ENCODE data around the gene TLCD5. TPM values are rescaled to one million over a fixed set of nuclear protein-coding genes. Genes with fewer than 3 reads are reported as not detected.

The TLCD5 gene
- total RNA-seq, 1 donor from 2014 or later: 9.9 TPM

GRCh38 chr11:120336641-120337354, 11.7 kb downstream of the TLCD5 start:
- DNase-seq (ENCODE audit: low spot score): peak; percentile 70

- peak; percentile 34 for DNase-seq (ENCODE audit: low spot score)
These were observed 12.4 kb downstream of the TLCD5 start for GRCh38 chr11:120337355-120338106.

- DNase-seq (ENCODE audit: low spot score): peak; percentile 33
These were observed 13.2 kb downstream of the TLCD5 start for GRCh38 chr11:120338107-120338933.

GRCh38 chr11:120339394-120339890, 14.3 kb downstream of the TLCD5 start:
- peak; percentile 68 for DNase-seq (ENCODE audit: low spot score)

- no peak for DNase-seq (ENCODE audit: low spot score)
These were observed 15.4 kb downstream of the TLCD5 start for GRCh38 chr11:120340529-120340928.

- no peak for DNase-seq (ENCODE audit: low spot score)
These were observed 17.1 kb downstream of the TLCD5 start for GRCh38 chr11:120342226-120342625.

GRCh38 chr11:120342678-120343077, 17.6 kb downstream of the TLCD5 start:
- DNase-seq (ENCODE audit: low spot score): no peak

GRCh38 chr11:120343429-120343828, 18.3 kb downstream of the TLCD5 start:
- peak; percentile 49 for DNase-seq (ENCODE audit: low spot score)

GRCh38 chr11:120344302-120345004, 19.4 kb downstream of the TLCD5 start:
- DNase-seq (ENCODE audit: low spot score): no peak

- DNase-seq (ENCODE audit: low spot score): no peak
These were observed 21.1 kb downstream of the TLCD5 start for GRCh38 chr11:120346233-120346632.

GRCh38 chr11:120350637-120351036, 25.5 kb downstream of the TLCD5 start:
- no peak for DNase-seq (ENCODE audit: low spot score)

GRCh38 chr11:120352405-120352804, 27.3 kb downstream of the TLCD5 start:
- DNase-seq (ENCODE audit: low spot score): peak; percentile 62

GRCh38 chr11:120354068-120354467, 29.0 kb downstream of the TLCD5 start:
- DNase-seq (ENCODE audit: low spot score): no peak

GRCh38 chr11:120354779-120355178, 29.7 kb downstream of the TLCD5 start:
- DNase-seq (ENCODE audit: low spot score): no peak

- DNase-seq (ENCODE audit: low spot score): no peak
These were observed 32.5 kb downstream of the TLCD5 start for GRCh38 chr11:120357620-120358019.

- DNase-seq (ENCODE audit: low spot score): no peak
These were observed 33.6 kb downstream of the TLCD5 start for GRCh38 chr11:120358729-120359128.

GRCh38 chr11:120363436-120363835, 38.3 kb downstream of the TLCD5 start:
- DNase-seq (ENCODE audit: low spot score): no peak

GRCh38 chr11:120365512-120365911, 40.4 kb downstream of the TLCD5 start:
- DNase-seq (ENCODE audit: low spot score): no peak

GRCh38 chr11:120372296-120372695, 47.2 kb downstream of the TLCD5 start:
- DNase-seq (ENCODE audit: low spot score): no peak

GRCh38 chr11:120375076-120375475, 50.0 kb downstream of the TLCD5 start:
- no peak for DNase-seq (ENCODE audit: low spot score)

- no peak for DNase-seq (ENCODE audit: low spot score)
These were observed 51.6 kb downstream of the TLCD5 start for GRCh38 chr11:120376547-120377182.
